Measurements from ENCODE around the gene CCDC175. TPM values are rescaled to one million over a fixed set of nuclear protein-coding genes. Genes with fewer than 3 reads are reported as not detected.

CCDC175 gene
- total RNA-seq, 6 experiments from 2014 or later, result not detected

- intact Hi-C loops (cut with DNase I), result no loop called here
- WGBS (ENCODE audit: insufficient coverage, low coverage, low lambda C conversion rate, missing lambda C conversion rate), result 70% methylated on average over 2 of the region's 2 CpGs
- TF ChIP-seq POLR2A (IDR thresholded peaks at IDR 0.05), result no peak
- TF ChIP-seq CTCF (IDR thresholded peaks at IDR 0.05), result no peak
Observed at GRCh38 chr14:59580911-59581310, 4.3 kb upstream of the CCDC175 start.

GRCh38 chr14:59570122-59570521, 6.5 kb downstream of the CCDC175 start:
- H3K36me3 ChIP-seq, result no peaks in the 10 kb centered on the region
- H3K27ac ChIP-seq, result no peak overlapping the region
- no peak overlapping the region for H3K4me3 ChIP-seq
- no peaks in the 10 kb centered on the region for H3K9me3 ChIP-seq
- H3K4me1 ChIP-seq, result no peaks in the 10 kb centered on the region
- ATAC-seq (no peak), DNase-seq (no peak)
- intact Hi-C loops (cut with DNase I), result no loop called here
- H3K27me3 ChIP-seq, result no peaks in the 10 kb centered on the region
- TF ChIP-seq POLR2A (IDR thresholded peaks at IDR 0.05) (no peak), CTCF (IDR thresholded peaks at IDR 0.05) (no peak)

More at GRCh38 chr14:59580911-59581310, 4.3 kb upstream of the CCDC175 start:
- Histone ChIP-seq H3K36me3 (no peaks in the 10 kb centered on the region), H3K9me3 (no peaks in the 10 kb centered on the region), H3K27ac (no peak overlapping the region), H3K4me3 (no peak overlapping the region), H3K4me1 (peaks cover 0 to 8% (median 0%) of the 10 kb centered on the region in 4 donors), H3K27me3 (peaks cover 0 to 6% of the 10 kb centered on the region in 2 donors)
- ATAC-seq, result no peak
- no peak for DNase-seq

GRCh38 chr14:59566725-59567124, 9.9 kb downstream of the CCDC175 start:
- DNase-seq (no peak), ATAC-seq (no peak)
- no peaks in the 10 kb centered on the region for H3K4me1 ChIP-seq
- no peak overlapping the region for H3K27ac ChIP-seq
- no peak for TF ChIP-seq CTCF (IDR thresholded peaks at IDR 0.05)
- no peak for TF ChIP-seq POLR2A (IDR thresholded peaks at IDR 0.05)
- H3K4me3 ChIP-seq, result no peak overlapping the region
- no peaks in the 10 kb centered on the region for H3K36me3 ChIP-seq
- H3K9me3 ChIP-seq, result no peaks in the 10 kb centered on the region
- 42% methylated on average over 3 of the region's 3 CpGs for WGBS (ENCODE audit: insufficient coverage, low coverage, low lambda C conversion rate, missing lambda C conversion rate)
- no peaks in the 10 kb centered on the region for H3K27me3 ChIP-seq
- intact Hi-C loops (cut with DNase I), result no loop called here

GRCh38 chr14:59566296-59566695, 10.3 kb downstream of the CCDC175 start:
- H3K27ac ChIP-seq, result no peak overlapping the region
- no peak for ATAC-seq
- WGBS (ENCODE audit: insufficient coverage, low coverage, low lambda C conversion rate, missing lambda C conversion rate), result 21% methylated on average over 1 of the region's 1 CpG

More at GRCh38 chr14:59566296-59566695, 10.3 kb downstream of the CCDC175 start:
- no peak for TF ChIP-seq POLR2A (IDR thresholded peaks at IDR 0.05)
- TF ChIP-seq CTCF (IDR thresholded peaks at IDR 0.05), result no peak
- Histone ChIP-seq H3K9me3 (no peaks in the 10 kb centered on the region), H3K4me3 (no peak overlapping the region), H3K27me3 (no peaks in the 10 kb centered on the region), H3K36me3 (no peaks in the 10 kb centered on the region), H3K4me1 (no peaks in the 10 kb centered on the region)
- intact Hi-C loops (cut with DNase I), result no loop called here
- DNase-seq, result no peak

Data from right lobe of liver (tissue), 6 donors.